KG1 (cell line): ENCODE measurements around the gene TMEM132D.

Experiments
- DNase-seq: peaks from one replicate; lab custom pipeline; 2025; lab: John Stamatoyannopoulos, UW

Gene TMEM132D

DNA sequence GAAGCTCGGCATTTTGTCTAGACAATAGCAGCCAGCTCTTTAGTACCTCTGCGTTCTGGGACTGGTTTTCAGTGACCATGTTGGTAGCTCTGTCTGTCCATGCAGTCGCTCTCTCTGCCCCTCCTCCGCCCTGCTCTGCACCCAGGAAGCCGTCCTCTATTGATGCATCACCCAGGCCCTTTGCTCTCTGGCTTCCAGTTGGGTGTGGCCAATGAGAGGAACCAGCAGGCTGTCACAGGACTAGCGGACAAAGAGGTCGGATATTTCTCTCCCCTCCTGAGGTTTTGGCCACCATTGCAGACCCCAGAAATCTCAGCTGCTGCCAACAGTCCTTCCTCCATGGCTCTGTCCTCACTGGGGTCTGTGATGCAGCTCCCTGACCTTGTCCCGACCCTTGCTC lies 180.6 kb downstream of the TMEM132D start:
- no peak for DNase-seq

- no peak for DNase-seq
Measured at GRCh38 chr12:129720618-129721017, 183.2 kb downstream of the TMEM132D start.

- no peak for DNase-seq
Measured at GRCh38 chr12:129719416-129719815, 184.4 kb downstream of the TMEM132D start.

DNA sequence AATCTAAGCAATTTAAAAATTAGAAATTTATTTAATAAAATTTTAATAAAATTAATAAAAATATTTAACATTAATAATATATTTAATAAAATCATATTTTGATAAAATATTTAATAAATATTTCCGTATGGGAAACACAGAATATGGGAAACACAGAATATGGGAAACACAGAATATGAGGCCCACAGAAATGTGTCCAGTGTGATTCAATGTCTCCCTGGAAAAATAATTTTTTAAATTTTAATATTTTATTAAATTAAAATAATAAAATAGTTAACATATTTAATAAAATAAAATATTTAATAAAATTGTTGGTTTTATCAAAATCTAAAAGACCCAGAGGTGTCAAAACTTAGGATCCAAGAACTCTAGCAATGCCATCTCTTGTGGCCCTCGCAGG lies 186.4 kb downstream of the TMEM132D start:
- DNase-seq = no peak

DNA sequence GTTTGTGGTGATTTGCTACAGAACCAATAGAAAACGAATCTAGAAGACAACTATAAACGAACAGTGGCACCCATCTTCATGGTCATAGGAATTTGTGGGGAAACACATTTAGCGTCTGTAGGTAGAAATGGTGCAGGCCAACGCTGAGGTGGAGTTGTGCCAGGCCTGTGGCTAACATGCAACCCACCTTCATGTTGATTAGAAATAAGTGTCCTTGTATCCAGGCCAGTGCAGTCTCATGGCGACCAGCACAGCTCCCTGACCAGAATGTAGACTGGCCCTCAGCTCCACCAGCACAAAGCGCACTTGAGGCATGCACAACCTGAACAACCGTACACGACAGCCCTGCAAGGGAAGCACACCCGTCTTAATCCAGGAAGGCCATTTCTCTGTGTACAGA lies 187.0 kb downstream of the TMEM132D start:
- DNase-seq = no peak

GRCh38 chr12:129706716-129707115 lies 197.1 kb downstream of the TMEM132D start:
- no peak for DNase-seq

DNA sequence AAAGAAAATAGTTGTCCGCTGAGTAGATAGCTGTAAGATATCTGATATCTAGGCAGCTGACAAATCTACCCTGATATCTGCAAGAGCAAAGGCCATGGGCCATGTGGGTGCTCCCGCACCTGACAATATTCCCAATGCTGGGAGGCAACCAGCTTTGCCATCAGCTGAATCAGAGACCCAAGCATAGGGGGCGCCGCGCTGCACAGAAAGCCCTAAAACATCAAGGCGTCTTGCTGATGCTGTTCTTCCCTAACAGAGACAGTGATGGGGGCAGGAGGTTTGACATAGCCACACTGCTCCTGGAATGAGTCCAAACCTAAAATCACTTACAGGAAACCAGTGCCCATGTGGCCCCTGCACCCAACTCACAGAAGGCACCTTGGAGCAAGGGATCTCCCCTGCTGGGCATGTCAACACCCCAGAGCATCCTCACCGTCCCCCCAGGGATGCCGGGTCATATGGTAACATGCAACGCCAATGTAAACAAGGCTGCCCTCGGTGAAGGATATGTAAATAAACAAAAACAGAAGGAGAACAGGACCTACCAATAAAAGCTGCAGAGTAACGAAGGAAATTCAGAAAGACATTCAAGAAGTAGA lies 199.5 kb downstream of the TMEM132D start:
- DNase-seq = no peak

GRCh38 chr12:129701631-129702101 lies 202.2 kb downstream of the TMEM132D start:
- no peak for DNase-seq

- no peak for DNase-seq
Measured at GRCh38 chr12:129700036-129700435, 203.8 kb downstream of the TMEM132D start.

DNA sequence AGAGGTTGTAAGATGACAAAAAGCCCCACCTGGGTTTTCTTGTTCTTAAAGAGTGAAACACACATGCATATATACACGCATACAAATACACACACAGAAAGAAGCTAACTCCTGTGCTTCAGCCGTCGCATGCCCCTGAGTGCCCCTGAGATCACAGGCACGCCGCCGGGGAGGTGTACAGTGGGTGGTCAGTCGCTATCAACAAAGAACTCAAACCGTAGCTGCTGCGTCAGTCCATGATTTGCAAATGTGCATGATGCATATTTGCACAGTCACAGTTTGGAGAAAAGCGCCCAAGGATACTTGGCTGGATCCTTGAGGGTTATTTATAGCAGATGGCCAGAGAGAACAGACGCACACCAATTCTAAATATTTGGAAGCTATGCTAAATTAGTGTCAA lies 206.9 kb downstream of the TMEM132D start:
- no peak for DNase-seq

- DNase-seq = no peak
Measured at GRCh38 chr12:129696405-129696804, 207.4 kb downstream of the TMEM132D start.

- DNase-seq = no peak
Measured at GRCh38 chr12:129693731-129694130, 210.1 kb downstream of the TMEM132D start.

DNA sequence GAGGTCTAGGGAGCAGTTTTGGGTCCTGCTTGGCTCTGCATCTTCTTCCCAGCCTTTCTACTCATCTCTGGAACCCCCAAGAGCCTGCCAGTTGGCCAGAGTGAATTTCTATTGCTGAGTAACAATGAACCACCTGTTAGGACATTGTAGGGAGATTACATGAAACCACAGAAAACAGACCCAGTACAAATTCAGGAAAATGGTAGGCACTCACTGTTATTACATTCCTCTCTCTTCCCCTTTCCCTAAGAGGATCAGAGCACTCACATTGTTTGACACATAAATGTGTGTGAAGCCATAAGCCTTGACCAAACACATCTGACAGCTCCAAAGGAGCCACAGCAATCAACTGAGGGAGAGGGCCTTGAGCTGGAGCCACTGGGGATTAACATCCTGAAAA lies 216.1 kb downstream of the TMEM132D start:
- DNase-seq = no peak

DNA sequence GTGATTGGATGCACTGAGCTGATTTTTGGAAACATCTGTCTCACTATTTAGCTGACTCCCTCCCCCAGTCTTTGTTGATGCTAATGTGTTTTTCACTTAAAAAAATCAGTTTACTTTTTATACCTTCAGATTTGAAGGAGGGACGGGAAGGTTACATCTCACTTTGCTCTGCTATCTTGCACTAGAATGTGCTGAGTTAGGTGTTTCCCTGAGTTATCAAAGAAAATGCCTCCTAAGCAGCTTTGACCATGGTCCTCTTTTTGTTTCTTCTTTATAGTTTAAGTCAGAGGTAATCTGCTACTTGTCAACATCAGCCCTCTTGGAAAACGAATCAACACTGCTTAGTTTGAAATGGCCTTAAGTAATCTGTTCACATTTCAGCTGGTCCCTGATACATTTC lies 222.0 kb downstream of the TMEM132D start:
- DNase-seq = no peak

DNA sequence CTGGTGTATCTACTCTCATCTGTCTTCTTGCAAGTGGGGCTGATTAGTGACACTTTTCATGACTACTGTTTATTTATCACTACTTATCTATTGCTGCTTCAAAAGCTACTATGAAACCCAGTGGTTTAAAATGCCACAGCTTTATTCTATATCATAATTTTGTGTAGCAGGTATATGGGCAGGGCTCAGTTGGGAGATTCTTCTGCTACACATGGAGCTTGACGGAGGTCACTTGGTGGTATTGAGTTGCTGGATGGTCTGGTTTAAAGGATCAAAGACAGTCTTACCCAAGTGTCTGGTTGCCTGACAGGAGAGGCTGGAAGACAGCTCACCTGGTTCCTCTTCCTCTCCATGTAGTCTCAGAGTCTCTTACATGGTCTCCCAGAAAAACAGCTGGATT lies 222.7 kb downstream of the TMEM132D start:
- no peak for DNase-seq

DNA sequence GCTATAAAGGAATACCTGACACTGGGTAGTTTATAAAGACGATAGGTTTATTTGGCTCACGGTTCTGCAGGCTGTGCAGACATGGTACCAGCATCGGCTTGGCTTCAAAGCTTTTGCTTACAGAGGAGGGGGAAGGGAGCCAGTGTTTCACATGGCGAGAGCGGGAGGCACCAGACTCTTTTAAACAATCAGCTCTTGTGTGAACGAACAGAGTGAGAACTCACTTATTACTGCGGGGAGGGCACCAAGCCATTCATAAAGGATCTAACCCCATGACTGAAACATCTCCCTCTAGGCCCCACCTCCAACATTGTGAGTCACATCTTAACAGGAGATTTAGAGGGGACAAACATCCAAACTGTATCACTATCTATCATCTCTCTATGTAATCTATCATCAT lies 227.4 kb downstream of the TMEM132D start:
- no peak for DNase-seq

DNA sequence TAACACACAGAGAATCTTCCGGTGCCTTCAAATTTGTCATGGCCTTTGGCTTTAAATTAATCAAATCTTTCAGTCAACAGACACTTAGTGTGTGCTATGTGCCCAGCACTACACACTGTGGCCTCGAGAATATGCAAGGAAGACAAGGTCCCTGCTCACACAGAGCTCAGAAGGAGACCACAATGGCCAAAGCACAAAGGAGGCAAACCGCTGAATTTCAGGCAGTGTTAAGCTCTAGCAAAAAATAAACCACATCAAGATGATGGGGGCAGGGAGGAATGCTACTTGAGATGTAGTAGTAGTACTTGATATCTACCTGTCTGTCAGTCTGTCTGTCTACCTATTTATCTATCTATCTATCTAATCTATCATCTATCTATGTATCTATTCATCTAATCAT lies 227.9 kb downstream of the TMEM132D start:
- no peak for DNase-seq

DNA sequence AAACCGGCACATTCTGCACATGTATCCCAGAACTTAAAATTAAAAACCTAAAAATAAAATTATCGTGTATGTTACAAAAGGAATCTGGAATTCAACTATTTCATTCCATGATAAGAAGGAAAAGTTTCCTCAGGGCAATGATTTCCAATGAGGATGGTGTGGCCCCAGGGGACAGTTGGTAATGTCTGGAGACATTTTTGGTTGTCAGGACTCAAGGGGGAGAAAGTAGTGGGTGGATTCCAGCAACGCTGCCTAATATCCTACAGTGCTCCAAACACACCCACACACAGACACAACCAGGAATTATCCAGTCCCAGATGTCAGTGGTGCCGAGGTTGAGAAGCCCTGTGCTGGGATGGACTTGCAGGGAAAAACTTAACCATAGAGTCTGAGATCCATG lies 228.3 kb downstream of the TMEM132D start:
- DNase-seq = no peak

- no peak for DNase-seq
Measured at GRCh38 chr12:129673806-129674205, 230.0 kb downstream of the TMEM132D start.

GRCh38 chr12:129672110-129672509 lies 231.7 kb downstream of the TMEM132D start:
- DNase-seq = no peak

GRCh38 chr12:129670256-129670920 lies 233.4 kb downstream of the TMEM132D start:
- DNase-seq = no peak

- DNase-seq = no peak
Measured at GRCh38 chr12:129665414-129665813, 238.4 kb downstream of the TMEM132D start.

GRCh38 chr12:129662234-129662633 lies 241.6 kb downstream of the TMEM132D start:
- no peak for DNase-seq

- no peak for DNase-seq
Measured at GRCh38 chr12:129660946-129661345, 242.9 kb downstream of the TMEM132D start.
